ENCODE data around the gene CELSR1.

CELSR1 gene

GRCh38 chr22:46551321-46551720 is 13.9 kb upstream of the CELSR1 start:
- DNase-seq (ENCODE audit: low read depth): no peak

DNA sequence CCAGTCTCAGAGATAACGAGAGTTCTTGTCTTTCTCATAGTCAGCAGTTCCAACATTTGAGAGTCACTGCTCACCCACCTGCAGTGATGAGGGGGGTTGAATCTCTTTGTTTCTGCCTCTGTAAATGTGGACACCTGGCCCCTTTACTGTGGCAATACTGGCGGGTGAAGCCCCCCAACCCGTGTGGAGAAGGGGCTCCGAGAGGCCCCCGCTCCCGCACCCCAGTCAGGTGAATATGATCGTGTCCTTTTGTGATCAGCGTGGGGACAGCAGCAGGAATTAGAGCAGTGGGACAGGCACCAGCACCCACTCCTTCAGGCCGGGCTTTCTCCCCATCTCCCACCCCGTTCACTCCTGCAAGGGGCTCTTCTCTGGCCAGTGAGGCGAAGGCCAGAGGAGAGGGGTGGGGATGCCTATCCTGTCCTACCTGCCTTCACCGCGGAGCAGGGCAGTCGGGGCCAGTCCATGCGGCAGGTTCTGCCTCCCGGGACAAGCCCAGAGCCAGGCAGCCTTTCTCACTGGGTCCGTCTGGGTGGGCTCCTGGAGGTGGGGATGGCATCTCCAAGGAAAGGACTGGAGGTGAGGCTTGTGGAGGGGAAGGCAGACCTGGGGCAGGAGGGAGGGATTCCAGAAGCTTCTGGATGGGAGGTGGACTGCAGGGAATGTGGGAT is 12.7 kb upstream of the CELSR1 start:
- no peak for DNase-seq (ENCODE audit: low read depth)

GRCh38 chr22:46549563-46549840 is 12.1 kb upstream of the CELSR1 start:
- DNase-seq (ENCODE audit: low read depth): no peak

DNA sequence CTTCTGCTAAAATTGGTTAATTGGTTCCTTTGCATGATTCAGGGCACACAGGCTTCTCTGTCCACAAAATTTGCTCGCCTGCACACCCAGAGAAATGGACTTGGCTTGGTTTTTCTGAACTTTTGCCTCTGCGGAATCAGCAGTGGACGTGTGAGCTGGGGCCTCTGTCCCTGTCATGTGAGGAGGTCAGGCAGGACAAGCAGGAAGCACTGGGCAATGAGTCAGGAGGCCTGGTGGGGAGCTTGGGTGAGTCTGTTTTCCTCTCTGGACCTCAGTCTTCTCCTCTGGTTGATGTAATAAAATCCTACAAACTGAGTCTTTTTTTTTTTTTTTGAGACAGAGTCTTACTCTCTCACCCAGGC is 10.4 kb upstream of the CELSR1 start:
- DNase-seq (ENCODE audit: low read depth): no peak

DNA sequence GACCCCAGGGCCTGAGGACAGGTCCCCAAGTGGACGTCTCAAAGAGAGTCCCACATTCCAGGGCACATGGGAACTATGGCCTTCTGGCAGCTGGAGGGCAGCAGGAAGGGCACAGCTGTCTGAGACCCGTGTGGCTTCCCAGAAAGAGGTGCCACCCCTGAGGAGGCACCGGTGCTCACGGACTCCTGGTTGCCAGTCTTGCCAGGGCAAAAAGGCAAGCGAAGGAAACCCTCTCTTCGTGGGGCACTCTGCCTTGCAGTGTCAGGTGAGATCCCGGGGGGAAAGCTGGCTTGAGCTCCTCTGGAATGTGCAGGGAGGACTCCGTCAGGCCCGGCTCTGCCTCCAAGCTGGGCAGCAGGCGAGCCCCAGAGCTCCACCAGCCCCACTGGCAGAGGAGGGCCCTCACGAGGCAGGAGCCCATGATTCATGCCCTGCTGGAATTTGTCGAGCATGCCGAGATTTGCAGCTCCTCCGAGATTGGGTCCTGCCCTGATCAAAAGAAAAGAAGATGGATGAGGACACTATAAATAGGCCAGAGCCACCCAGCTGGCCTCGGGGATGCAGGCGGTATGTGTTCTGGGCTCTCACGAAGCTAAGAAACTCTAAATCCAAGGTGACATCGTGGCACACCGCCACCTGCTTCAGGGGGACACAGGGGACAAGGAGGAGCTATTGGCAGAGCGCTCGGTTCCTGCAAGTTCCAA is 9.9 kb upstream of the CELSR1 start:
- DNase-seq (ENCODE audit: low read depth): no peak

GRCh38 chr22:46546466-46547178 is 9.2 kb upstream of the CELSR1 start:
- no peak for DNase-seq (ENCODE audit: low read depth)

DNA sequence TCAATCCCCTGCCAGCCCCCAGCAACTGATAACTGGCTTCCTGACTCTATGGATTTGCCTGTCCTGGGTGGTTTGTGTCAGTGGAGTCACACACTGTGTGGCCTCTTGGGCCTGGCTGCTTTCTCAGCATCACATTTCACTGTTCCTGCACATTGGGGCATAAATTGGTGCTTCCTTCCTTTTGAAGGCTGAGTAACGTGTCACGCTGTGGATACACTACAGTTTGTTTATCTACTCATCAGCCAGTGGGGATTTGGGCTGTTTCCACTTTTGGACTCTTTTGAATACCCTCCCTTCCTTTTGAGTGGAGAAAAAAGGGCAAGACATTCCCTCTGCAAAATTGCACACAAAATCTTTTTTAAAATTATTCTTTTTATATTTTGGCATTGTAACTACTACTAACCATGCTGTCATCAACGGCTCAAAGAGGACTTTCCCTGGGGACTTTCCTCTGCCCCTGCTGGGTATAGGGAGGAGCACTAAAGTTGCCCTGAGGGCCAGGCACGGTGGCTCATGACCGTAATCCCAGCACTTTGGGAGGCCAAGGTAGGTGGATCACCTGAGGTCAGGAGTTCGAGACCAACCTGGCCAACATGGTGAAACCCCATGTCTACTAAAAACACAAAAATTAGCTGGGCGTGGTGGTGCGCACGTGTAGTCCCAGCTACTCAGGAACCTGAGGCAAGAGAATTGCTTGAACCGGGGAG is 7.8 kb upstream of the CELSR1 start:
- DNase-seq (ENCODE audit: low read depth): no peak

DNA sequence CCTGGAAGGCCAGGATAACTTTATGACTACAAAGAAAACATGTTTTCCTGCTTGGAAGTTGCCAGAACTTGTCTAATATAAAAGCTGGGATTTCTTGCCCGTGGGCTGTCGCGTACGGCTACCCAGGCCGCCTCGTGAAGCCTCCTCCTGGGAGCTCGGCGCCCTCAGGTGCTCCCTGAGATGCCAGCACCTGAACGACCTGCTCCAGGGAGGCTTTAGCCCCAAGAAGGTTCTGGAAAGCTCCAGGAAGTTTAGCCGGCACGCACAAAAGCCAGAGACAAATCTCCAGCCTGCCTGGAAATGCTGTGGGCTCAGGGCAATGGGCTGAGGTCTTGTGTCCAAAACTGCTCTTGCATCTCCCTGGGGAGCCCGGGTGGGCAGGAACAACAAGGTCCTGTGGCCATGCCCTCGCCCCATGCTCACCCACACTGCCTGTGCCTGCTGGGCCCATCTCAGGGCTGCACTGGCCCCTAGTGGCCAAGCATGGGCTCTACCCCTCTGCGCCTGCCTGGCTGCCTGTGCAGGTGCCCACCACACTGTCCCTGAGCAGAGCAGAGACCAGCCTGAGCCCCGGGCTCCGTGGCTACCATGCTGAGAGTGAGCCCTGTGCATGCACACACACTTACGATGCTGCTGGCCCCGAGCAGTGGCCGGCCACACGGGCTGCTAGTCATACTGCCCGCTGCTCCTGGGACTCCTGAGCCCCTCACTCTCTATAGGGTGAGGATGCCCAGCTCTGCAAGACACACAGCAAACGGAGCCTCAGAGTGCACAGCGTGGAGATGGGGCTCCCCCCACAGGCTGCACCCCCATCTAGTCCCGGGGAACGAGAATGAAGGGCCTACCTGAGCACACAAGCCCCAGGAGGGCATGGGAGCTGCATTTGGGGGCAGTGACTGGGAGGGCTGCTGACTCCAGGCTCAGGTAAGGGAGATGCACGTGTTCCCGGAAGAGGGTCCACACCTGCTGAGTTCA is 4.9 kb upstream of the CELSR1 start:
- DNase-seq (ENCODE audit: low read depth): peak; percentile 60

GRCh38 chr22:46541536-46541935 is 4.1 kb upstream of the CELSR1 start:
- no peak for DNase-seq (ENCODE audit: low read depth)

GRCh38 chr22:46540874-46541273 is 3.5 kb upstream of the CELSR1 start:
- DNase-seq (ENCODE audit: low read depth): no peak

DNA sequence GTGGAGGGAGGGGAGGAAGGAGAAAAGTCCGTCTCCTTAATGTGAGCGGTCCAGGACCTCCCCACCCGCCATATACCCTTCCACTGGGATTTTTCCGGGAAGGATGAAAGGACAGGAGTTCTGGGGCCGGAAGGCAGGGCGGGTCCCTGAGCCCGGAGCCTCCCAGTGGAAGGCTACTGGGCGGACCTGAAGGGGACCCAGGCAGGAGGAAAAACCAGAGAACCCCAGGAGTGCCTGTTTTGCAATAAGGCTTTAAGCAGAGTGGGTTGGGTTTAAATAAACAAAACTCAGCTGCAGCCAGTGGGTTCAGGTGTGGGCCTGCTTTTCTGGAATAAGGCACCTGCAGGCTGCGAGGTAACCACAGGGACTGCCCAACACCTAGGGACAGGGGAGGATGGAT is 1.7 kb upstream of the CELSR1 start:
- DNase-seq (ENCODE audit: low read depth): no peak

GRCh38 chr22:46538814-46539160 is 1.4 kb upstream of the CELSR1 start:
- no peak for DNase-seq (ENCODE audit: low read depth)

GRCh38 chr22:46537946-46538813 is 760 bp upstream of the CELSR1 start:
- no peak for DNase-seq (ENCODE audit: low read depth)

GRCh38 chr22:46536537-46537224 is 739 bp downstream of the CELSR1 start:
- DNase-seq (ENCODE audit: low read depth): no peak

GRCh38 chr22:46535876-46536536 is 1.4 kb downstream of the CELSR1 start:
- no peak for DNase-seq (ENCODE audit: low read depth)

DNA sequence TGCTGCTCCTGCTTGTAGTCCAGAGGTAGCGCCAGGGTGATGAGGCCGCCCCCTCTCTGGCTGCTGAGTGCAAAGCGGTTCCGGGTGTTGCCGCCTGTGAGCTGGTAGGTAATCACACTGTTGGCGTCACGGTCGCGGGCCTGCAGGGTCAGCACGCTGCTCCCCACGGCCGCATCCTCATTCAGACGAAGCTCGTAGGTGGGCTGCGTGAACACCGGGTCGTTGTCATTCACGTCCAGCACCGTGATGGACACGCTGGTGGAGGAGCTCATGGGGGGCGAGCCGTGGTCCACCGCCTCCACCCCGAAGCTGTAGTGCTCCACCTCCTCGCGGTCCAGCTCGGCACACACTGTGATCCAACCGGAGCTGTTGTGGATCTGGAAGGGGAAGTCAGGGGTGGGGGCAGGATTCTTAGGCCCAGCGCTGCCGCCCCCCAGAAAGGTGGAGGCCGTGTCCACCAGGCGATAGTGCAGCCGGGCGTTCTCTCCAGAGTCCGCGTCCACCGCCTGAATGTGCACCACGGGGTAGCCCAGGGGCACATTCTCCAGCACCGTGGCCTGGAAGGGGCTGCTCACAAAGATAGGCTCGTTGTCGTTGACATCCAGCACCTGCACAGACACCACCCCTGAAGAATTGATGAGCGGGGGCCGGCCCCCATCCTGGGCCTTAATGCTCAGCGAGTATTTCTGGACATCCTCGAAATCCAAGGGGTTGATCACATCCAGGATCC is 2.4 kb downstream of the CELSR1 start:
- DNase-seq (ENCODE audit: low read depth): no peak

DNA sequence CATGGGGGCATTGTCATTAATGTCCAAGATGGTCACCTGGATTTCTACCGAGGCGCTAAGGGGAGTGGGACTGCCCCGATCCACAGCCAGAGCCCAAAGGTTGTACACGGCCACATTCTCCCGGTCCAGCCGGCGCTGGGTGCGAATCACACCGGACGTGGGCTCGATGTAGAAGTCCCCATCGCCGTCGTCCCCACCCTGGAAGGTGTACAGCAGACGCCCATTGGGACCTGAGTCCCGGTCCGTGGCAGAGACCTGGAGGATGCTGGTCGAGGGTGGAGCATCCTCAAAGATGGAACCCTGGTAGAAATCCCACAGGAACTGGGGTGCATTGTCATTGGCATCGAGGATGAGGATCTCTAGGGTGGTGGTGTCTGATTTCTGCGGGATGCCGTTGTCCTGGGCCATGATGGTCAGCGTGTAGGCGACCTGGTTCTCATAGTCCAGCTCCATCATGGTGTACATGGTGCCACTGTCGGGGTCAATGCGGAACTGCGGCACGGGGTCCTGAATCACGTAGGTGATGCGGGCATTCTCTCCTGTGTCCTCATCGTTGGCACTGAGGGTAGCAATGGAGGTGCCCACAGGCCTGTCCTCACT is 3.1 kb downstream of the CELSR1 start:
- DNase-seq (ENCODE audit: low read depth): no peak

- no peak for DNase-seq (ENCODE audit: low read depth)
Observed at GRCh38 chr22:46533070-46533833, 4.2 kb downstream of the CELSR1 start.
